Gastroesophageal sphincter (tissue), 4 donors: Measurements from ENCODE around the gene TMEM266. TPM values are rescaled to one million over a fixed set of nuclear protein-coding genes. Genes with fewer than 3 reads are reported as not detected.
A peak's percentile ranks its signal among the peaks of the same experiment; 100 is the strongest.

Source experiments
- ATAC-seq: fragments of 150-250 bp; one replicate; pipeline ENCODE4 v1.9.1; 2016; ENCODE audit warnings: mild to moderate bottlenecking, moderate library complexity
- H3K27ac ChIP-seq, 4 donors: fragments of 200-600 bp; sonication (generic) in 3 of 4; 1 replicate in 3 of 4; 2 replicates in 1 of 4; pipeline ENCODE4 v1.5.1; 2016 to 2019
- H3K27me3 ChIP-seq: fragments of 200-600 bp; sonication (generic); one replicate; pipeline ENCODE4 v1.5.1; 2019
- H3K36me3 ChIP-seq, 2 donors: fragments of 200-600 bp; sonication (generic); one replicate each; pipeline ENCODE4 v1.5.1; 2019; ENCODE audit warnings: control low read depth in 1 of 2
- H3K4me1 ChIP-seq, 3 donors: fragments of 200-600 bp; sonication (generic); 1 replicate in 2 of 3; 2 replicates in 1 of 3; pipeline ENCODE4 v1.5.1; 2016 to 2019; ENCODE audit warnings: control low read depth in 2 of 3
- H3K4me3 ChIP-seq, 2 donors: fragments of 200-600 bp; sonication (generic); one replicate each; pipeline ENCODE4 v1.5.1; 2019; ENCODE audit warnings: mild to moderate bottlenecking in 1 of 2, moderate library complexity in 1 of 2
- H3K9me3 ChIP-seq, 3 donors: fragments of 200-600 bp; sonication (generic); one replicate each; pipeline ENCODE4 v1.5.1; 2017 to 2019; ENCODE audit warnings: control low read depth in 2 of 3
- EP300 ChIP-seq: sonication (generic); formaldehyde crosslinking; IDR thresholded peaks from one replicate; pipeline ENCODE4 v1.6.1; 2017; ENCODE audit warnings: antibody characterized with exemption, mild to moderate bottlenecking
- POLR2A ChIP-seq, 2 donors: fragments of 450-650 bp; IDR thresholded peaks; one replicate each; pipeline ENCODE4 v1.6.1; 2017; ENCODE audit warnings: antibody characterized with exemption in 2 of 2, mild to moderate bottlenecking in 2 of 2, moderate library complexity in 1 of 2
- POLR2AphosphoS5 ChIP-seq: sonication (generic); formaldehyde crosslinking; IDR thresholded peaks from one replicate; pipeline ENCODE4 v1.6.1; 2017; ENCODE audit warnings: antibody characterized with exemption
- WGBS, 2 donors: methylation state at CpG; one replicate each; pipeline ENCODE4 v1.1.5; 2018; ENCODE audit warnings: low coverage in 1 of 2; 5-methylcytosine and 5-hydroxymethylcytosine counted together
- total RNA-seq, 4 donors: library from RNA; depleted of rRNA; stranded (reverse); fragments of >200 nt; gene quantifications; one replicate each; pipeline ENCODE4 v1.1.0, GENCODE V29; 2016
- TF ChIP-seq, protein P1 (sequence below), 4 experiments: fragments of 200-600 bp in 2 of 4; fragments of 450-650 bp in 2 of 4; sonication (generic) in 1 of 4; IDR thresholded peaks; one replicate each; pipeline ENCODE4 v1.5.1; 2017 to 2019; ENCODE audit warnings: antibody characterized with exemption in 4 of 4, mild to moderate bottlenecking in 2 of 4, moderate library complexity in 2 of 4

TMEM266 gene
- total RNA-seq, 4 donors from 2014 or later: 0.77 TPM; not detected in 3

DNA sequence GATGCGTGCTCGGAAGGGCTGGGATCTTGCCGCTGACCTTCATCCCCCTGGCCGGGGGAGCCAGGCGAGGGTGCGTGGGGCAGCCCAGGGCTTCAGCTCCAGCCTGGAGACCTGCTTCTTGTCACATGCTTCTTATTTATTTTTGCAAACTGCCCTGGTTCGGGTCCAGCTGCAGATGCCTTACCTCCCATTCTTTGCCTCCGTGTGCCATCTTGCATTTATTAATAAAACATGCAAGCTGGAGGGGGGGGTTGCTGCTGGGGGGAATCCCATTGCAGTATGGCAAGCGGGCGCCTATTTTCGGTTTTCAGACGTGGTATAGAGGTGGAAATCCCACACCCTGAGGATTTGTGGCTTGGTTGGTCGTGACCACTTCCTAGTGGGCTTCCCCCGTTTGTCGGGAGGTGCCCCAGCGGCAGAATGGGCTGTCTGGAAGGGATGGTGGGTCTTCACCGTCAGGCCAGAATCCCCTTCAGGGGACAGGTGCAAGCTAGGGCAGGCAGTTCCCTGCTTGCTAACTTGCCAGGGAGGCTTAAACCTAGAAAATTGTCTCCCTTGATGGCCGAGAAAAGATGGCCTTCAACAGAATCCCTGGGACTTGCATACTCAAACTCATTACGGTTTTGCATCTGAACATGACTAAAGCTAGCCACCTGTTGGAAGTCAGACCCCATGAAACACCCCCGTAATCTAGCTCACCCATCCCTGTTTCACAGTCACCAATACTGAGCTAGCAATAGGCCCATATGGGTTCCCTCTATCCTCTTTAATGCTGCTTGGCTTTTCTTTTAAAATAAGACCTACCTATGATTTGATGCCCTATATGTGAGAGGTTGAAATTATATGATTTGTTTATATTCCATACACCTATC lies 569 bp downstream of the TMEM266 start:
- Histone ChIP-seq H3K27ac (no peak overlapping the region), H3K27me3 (peaks cover 71% of the 10 kb centered on the region), H3K4me3 (peak overlapping the region; percentile 20 to 63)

DNA sequence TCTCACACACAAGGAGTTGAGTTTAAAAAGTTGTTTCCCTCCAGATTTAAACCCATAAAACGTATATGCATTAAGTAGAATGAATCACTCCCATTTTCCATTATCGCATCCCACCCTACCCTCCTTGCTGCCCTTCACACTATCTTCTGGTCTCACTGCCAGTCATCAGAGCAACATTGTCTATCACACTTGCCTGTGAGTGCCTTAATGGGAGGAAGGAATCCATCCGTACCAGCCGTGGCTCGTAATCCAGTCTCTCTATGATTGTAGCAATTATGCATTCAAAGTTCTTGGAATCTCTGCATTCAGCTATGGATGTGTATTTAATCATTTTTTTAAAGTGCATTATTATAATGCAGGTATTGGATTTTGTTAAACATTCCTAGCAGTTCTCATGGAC lies 1.9 kb downstream of the TMEM266 start:
- peaks cover 70% of the 10 kb centered on the region for H3K27me3 ChIP-seq
- peaks cover 0 to 25% (median 10%) of the 10 kb centered on the region in 3 donors for H3K4me1 ChIP-seq
- no peak for ATAC-seq
- no peak overlapping the region for H3K4me3 ChIP-seq
- no peaks in the 10 kb centered on the region for H3K36me3 ChIP-seq
- 73 to 84% methylated on average over 5 of the region's 5 CpGs for WGBS, 2 donors
- no peak for TF ChIP-seq POLR2A (IDR thresholded peaks at IDR 0.05)
- TF ChIP-seq POLR2AphosphoS5: no peak
- TF ChIP-seq, protein P1, sequence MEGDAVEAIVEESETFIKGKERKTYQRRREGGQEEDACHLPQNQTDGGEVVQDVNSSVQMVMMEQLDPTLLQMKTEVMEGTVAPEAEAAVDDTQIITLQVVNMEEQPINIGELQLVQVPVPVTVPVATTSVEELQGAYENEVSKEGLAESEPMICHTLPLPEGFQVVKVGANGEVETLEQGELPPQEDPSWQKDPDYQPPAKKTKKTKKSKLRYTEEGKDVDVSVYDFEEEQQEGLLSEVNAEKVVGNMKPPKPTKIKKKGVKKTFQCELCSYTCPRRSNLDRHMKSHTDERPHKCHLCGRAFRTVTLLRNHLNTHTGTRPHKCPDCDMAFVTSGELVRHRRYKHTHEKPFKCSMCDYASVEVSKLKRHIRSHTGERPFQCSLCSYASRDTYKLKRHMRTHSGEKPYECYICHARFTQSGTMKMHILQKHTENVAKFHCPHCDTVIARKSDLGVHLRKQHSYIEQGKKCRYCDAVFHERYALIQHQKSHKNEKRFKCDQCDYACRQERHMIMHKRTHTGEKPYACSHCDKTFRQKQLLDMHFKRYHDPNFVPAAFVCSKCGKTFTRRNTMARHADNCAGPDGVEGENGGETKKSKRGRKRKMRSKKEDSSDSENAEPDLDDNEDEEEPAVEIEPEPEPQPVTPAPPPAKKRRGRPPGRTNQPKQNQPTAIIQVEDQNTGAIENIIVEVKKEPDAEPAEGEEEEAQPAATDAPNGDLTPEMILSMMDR (IDR thresholded peaks at IDR 0.05): no peak
- H3K27ac ChIP-seq: no peak overlapping the region
- no peaks in the 10 kb centered on the region for H3K9me3 ChIP-seq

More for the DNA sequence above, 569 bp downstream of the TMEM266 start:
- Histone ChIP-seq H3K4me1 (peaks cover 0 to 25% (median 10%) of the 10 kb centered on the region in 3 donors), H3K36me3 (no peaks in the 10 kb centered on the region), H3K9me3 (no peaks in the 10 kb centered on the region)
- ATAC-seq: no peak
- TF ChIP-seq, protein P1 (IDR thresholded peaks at IDR 0.05): no peak
- TF ChIP-seq POLR2A (IDR thresholded peaks at IDR 0.05): no peak
- no peak for TF ChIP-seq POLR2AphosphoS5
- no peak for TF ChIP-seq EP300
- 54% methylated on average over 3 of the region's 20 CpGs; no CpG with 5 or more reads in 1 of the 2 donors for WGBS, 2 donors

DNA sequence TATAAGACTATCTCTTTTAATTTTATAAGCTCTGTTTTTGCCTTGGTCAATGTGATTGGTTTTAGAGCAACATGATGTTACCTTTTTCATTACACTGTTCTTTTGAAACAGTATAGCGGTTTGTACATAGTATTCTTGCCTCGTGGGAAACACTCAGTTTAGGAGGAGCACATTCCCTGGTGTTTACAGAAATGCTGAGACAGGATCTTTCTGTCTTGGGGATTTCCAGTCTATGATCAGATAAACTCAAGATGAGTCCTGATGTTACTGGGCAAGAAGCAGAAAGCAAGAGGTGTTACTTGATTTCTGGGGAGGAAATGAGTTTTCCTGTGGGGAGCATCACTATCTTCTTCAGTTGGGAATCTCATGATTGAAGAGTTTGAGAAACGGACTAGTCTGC lies 2.5 kb downstream of the TMEM266 start:
- 36 to 45% methylated on average over 3 of the region's 3 CpGs for WGBS, 2 donors
- no peak for TF ChIP-seq EP300
- no peak for TF ChIP-seq POLR2AphosphoS5
- no peak for TF ChIP-seq POLR2A (IDR thresholded peaks at IDR 0.05)
- TF ChIP-seq, protein P1 (IDR thresholded peaks at IDR 0.05): no peak
- H3K27me3 ChIP-seq: peaks cover 65% of the 10 kb centered on the region
- no peaks in the 10 kb centered on the region for H3K36me3 ChIP-seq
- H3K4me3 ChIP-seq: no peak overlapping the region
- no peak overlapping the region for H3K27ac ChIP-seq
- H3K9me3 ChIP-seq: no peaks in the 10 kb centered on the region
- ATAC-seq: no peak
- peaks cover 0 to 20% (median 10%) of the 10 kb centered on the region in 3 donors for H3K4me1 ChIP-seq

DNA sequence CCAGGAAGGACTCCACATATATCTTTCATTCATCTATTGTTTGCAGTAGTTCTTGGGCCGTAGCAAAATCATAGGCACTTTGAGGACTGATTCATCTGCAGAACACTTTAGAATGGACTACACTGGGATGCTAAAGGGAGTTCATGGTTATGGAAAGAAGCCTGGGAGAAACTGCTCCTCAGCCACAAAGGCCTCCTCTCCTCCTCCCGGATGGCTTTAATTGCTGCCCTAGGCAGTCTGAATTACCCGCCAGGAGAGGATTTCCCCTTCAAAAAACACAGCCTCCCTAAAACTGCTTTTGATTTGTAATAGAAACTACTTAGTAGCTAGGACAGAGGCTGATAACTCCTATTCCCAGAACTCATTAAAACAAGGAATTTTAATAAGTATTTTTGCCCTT lies 4.6 kb downstream of the TMEM266 start:
- TF ChIP-seq POLR2A (IDR thresholded peaks at IDR 0.05) (no peak), POLR2AphosphoS5 (no peak), EP300 (no peak)
- TF ChIP-seq, protein P1 (IDR thresholded peaks at IDR 0.05): no peak
- no peak for ATAC-seq
- Histone ChIP-seq H3K27me3 (peaks cover 47% of the 10 kb centered on the region), H3K4me3 (no peak overlapping the region), H3K27ac (no peak overlapping the region), H3K9me3 (no peaks in the 10 kb centered on the region), H3K4me1 (peaks cover 0 to 10% (median 3%) of the 10 kb centered on the region in 3 donors), H3K36me3 (no peaks in the 10 kb centered on the region)
- 56 to 61% methylated on average over 2 to 3 of the region's 3 CpGs for WGBS, 2 donors

DNA sequence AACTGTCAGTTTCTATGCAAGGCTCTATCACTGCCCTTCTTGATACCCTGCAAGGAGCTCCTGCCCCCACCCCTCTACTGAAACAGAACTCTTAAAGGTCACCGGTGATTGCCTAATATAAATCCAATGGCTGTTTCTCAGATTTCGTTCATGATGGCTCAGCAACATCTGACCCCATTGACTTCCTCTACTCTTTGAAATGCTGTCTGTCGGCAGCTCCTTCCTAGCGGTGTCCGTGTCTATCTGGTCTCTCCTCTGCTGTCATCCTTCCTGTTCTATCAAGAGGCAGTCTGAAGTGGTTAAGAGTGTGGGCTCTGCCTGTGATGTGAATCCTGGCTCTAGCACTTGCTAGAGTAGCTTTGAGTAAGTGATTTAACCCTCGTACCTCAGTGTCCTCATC lies 5.5 kb downstream of the TMEM266 start:
- WGBS, 2 donors: 30 to 35% methylated on average over 5 to 6 of the region's 6 CpGs
- TF ChIP-seq, protein P1 (IDR thresholded peaks at IDR 0.05): no peak
- TF ChIP-seq POLR2AphosphoS5: no peak
- TF ChIP-seq POLR2A (IDR thresholded peaks at IDR 0.05): no peak
- TF ChIP-seq EP300: no peak
- Histone ChIP-seq H3K27me3 (peaks cover 40% of the 10 kb centered on the region), H3K4me3 (no peak overlapping the region), H3K27ac (no peak overlapping the region), H3K36me3 (no peaks in the 10 kb centered on the region), H3K9me3 (no peaks in the 10 kb centered on the region), H3K4me1 (peaks cover 0 to 4% (median 2%) of the 10 kb centered on the region in 3 donors)
- ATAC-seq: no peak
